Measurements from ENCODE around the gene RACGAP1.
"Not testable (repeated sequence)": the region's sequence is repeated elsewhere in the genome, so short reads cannot be mapped to it uniquely, and the experiment has no call there.

Gene RACGAP1

DNA sequence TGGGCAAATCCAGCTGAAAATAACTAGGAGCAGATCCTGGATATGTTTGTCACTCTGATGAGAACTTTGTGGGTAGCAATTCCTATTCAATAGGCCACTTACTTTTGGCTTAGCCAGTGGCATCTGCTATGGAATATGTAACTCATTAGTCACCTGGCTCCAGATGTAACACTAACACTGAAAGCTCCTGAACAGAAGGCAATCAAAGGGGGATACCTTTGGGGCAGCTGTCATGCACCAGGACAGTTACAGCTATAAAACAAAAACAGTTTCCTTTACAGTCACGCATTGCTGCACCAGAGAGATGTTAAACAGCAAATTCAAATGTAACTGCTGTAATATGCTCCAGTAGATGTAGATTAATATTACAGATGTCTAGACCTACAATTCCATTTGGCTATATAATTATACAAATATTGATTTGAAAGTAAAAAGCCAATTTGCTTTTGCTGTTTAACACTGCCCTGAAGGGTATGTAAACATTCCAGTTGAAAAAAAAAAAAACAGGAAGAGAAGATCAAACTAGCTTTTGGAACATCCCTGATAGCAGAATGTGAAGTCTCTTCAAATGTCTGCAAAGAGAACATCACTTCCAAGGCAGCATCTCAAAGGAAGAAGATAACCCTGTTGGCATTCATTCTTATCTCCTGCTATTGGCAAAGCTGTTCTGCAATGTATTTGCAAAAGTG is 18.4 kb downstream of the RACGAP1 start:
- intact Hi-C loops (cut with micrococcal nuclease), result no loop called here
- no peaks in the 10 kb centered on the region for H3K27me3 Mint-ChIP-seq
- peaks cover 45% of the 10 kb centered on the region for H3K36me3 Mint-ChIP-seq (ENCODE audit: low read depth)
- H3K4me3 Mint-ChIP-seq, result no peak overlapping the region
- peaks cover 10% of the 10 kb centered on the region for H3K4me1 Mint-ChIP-seq (ENCODE audit: low read depth)
- no peak overlapping the region for H3K27ac Mint-ChIP-seq
- no peaks in the 10 kb centered on the region for H3K9me3 Mint-ChIP-seq

- intact Hi-C loops (cut with micrococcal nuclease), result no loop called here
- Mint-ChIP-seq H3K27me3 (no peaks in the 10 kb centered on the region), H3K4me3 (no peak overlapping the region)
Observed at GRCh38 chr12:50006280-50006679, 19.0 kb downstream of the RACGAP1 start.

DNA sequence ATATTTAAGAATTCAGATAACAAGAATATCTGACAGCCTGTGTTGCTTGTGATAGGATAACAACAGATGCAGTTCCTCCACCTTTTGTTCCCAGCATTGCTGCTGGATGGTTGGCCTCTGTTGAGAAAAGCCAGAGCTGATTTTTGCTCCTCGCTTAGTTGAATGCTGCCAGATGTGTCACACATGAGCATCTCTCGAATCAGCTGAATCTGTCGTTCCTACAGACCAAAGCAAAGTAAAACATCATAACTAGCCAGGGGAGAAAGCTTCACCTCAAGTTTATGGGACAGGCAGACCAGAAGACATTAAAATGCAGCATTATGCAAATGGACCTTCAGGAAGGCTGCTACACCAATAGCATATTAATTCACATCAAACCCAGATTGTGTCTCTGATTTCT is 20.1 kb downstream of the RACGAP1 start:
- Mint-ChIP-seq H3K27ac (no peak overlapping the region), H3K36me3 (ENCODE audit: low read depth) (peaks cover 53% of the 10 kb centered on the region), H3K4me1 (ENCODE audit: low read depth) (peaks cover 10% of the 10 kb centered on the region), H3K9me3 (no peaks in the 10 kb centered on the region), H3K27me3 (no peaks in the 10 kb centered on the region), H3K4me3 (no peak overlapping the region)
- intact Hi-C loops (cut with micrococcal nuclease), result no loop called here

More at GRCh38 chr12:50006280-50006679, 19.0 kb downstream of the RACGAP1 start:
- Mint-ChIP-seq H3K27ac (no peak overlapping the region), H3K9me3 (no peaks in the 10 kb centered on the region), H3K4me1 (ENCODE audit: low read depth) (peaks cover 10% of the 10 kb centered on the region), H3K36me3 (ENCODE audit: low read depth) (peaks cover 51% of the 10 kb centered on the region)

DNA sequence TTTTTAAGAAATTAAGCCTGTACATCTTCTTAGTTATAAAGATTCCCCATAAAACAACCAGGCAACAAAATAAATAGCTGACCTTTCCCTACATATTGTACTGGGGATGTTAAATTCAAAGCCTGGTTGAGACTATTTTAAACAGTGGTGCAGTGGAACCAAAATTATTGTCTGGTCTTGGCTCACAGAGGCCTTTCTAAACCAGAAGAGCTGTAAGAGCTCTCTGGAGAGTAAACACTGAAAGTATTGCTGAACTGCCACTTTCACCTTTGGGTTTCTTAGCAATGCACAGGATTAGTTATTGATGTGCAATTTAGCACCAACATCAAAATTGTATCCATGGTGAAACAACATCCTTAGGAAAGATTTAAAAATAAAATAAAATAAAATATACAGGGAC is 20.6 kb downstream of the RACGAP1 start:
- H3K27ac Mint-ChIP-seq, result no peak overlapping the region
- H3K4me3 Mint-ChIP-seq, result no peak overlapping the region
- peaks cover 56% of the 10 kb centered on the region for H3K36me3 Mint-ChIP-seq (ENCODE audit: low read depth)
- no peaks in the 10 kb centered on the region for H3K27me3 Mint-ChIP-seq
- intact Hi-C loops (cut with micrococcal nuclease), result no loop called here
- peaks cover 8% of the 10 kb centered on the region for H3K4me1 Mint-ChIP-seq (ENCODE audit: low read depth)
- H3K9me3 Mint-ChIP-seq, result no peaks in the 10 kb centered on the region

DNA sequence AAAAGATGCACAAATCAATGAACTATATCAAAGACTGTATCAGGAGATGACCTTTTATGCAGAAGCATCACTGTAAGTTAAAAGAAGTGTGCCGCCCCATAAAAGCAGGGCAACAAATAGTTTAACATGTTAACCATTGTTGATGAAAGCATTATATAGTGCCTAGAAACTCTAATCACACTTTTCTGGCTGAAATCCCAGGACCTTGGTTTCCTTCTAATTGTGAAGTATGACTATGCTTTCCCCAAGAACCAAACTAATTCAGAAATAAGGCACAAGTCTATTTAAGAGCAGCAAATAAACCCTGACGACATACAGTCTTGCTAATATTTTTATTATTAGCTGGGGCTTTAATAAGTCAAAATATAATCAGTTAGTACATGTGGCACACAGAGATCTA is 21.7 kb downstream of the RACGAP1 start:
- Mint-ChIP-seq H3K27me3 (no peaks in the 10 kb centered on the region), H3K27ac (no peak overlapping the region), H3K9me3 (no peaks in the 10 kb centered on the region), H3K4me1 (ENCODE audit: low read depth) (peaks cover 5% of the 10 kb centered on the region), H3K4me3 (no peak overlapping the region), H3K36me3 (ENCODE audit: low read depth) (peaks cover 61% of the 10 kb centered on the region)
- intact Hi-C loops (cut with micrococcal nuclease), result no loop called here

DNA sequence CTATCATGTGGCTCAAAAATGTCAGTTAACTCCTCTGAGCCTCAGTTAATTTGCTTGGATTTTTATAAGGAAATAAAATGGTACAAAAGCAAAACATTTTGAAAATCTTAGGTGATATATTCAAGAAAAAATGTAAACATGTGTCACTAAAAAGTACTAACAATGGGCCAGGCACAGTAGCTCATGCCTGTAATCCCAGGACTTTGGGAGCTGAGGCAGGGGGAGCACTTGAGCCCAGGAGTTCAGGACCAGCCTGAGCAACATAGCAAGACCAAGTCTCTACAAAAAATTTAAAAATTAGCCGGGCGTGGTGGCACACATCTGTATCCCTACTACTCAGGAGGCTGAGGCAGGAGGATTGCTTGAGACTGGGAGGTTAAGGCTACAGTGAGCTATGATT is 26.8 kb downstream of the RACGAP1 start:
- H3K27me3 Mint-ChIP-seq, result no peaks in the 10 kb centered on the region
- H3K4me3 Mint-ChIP-seq, result no peak overlapping the region
- H3K4me1 Mint-ChIP-seq (ENCODE audit: low read depth), result no peaks in the 10 kb centered on the region
- H3K36me3 Mint-ChIP-seq (ENCODE audit: low read depth), result peaks cover 85% of the 10 kb centered on the region
- intact Hi-C loops (cut with micrococcal nuclease), result no loop called here
- no peaks in the 10 kb centered on the region for H3K9me3 Mint-ChIP-seq
- no peak overlapping the region for H3K27ac Mint-ChIP-seq

GRCh38 chr12:49990273-49990672 is 35.0 kb downstream of the RACGAP1 start:
- Mint-ChIP-seq H3K4me3 (no peak overlapping the region), H3K9me3 (no peaks in the 10 kb centered on the region), H3K27ac (peak overlapping the region; percentile 52), H3K4me1 (ENCODE audit: low read depth) (peaks cover 54% of the 10 kb centered on the region), H3K27me3 (no peaks in the 10 kb centered on the region), H3K36me3 (ENCODE audit: low read depth) (peaks cover 46% of the 10 kb centered on the region)
- intact Hi-C loops (cut with micrococcal nuclease), result no loop called here

GRCh38 chr12:49989400-49989799 is 35.9 kb downstream of the RACGAP1 start:
- peaks cover 63% of the 10 kb centered on the region for H3K4me1 Mint-ChIP-seq (ENCODE audit: low read depth)
- H3K4me3 Mint-ChIP-seq; H3K27me3 Mint-ChIP-seq; H3K27ac Mint-ChIP-seq; H3K9me3 Mint-ChIP-seq; intact Hi-C loops (cut with micrococcal nuclease): not testable (repeated sequence)
- peaks cover 37% of the 10 kb centered on the region for H3K36me3 Mint-ChIP-seq (ENCODE audit: low read depth)

GRCh38 chr12:49987625-49988303 is 37.5 kb downstream of the RACGAP1 start:
- Mint-ChIP-seq H3K9me3 (no peaks in the 10 kb centered on the region), H3K4me1 (ENCODE audit: low read depth) (peaks cover 73% of the 10 kb centered on the region), H3K27me3 (no peaks in the 10 kb centered on the region), H3K4me3 (no peak overlapping the region), H3K36me3 (ENCODE audit: low read depth) (peaks cover 21% of the 10 kb centered on the region), H3K27ac (peak overlapping the region; percentile 51)
- intact Hi-C loops (cut with micrococcal nuclease), result no loop called here

GRCh38 chr12:49986476-49986875 is 38.8 kb downstream of the RACGAP1 start:
- H3K27me3 Mint-ChIP-seq; H3K36me3 Mint-ChIP-seq (ENCODE audit: low read depth); H3K9me3 Mint-ChIP-seq; intact Hi-C loops (cut with micrococcal nuclease); H3K4me3 Mint-ChIP-seq: not testable (repeated sequence)
- Mint-ChIP-seq H3K27ac (peak overlapping the region; percentile 51), H3K4me1 (ENCODE audit: low read depth) (peaks cover 83% of the 10 kb centered on the region)

DNA sequence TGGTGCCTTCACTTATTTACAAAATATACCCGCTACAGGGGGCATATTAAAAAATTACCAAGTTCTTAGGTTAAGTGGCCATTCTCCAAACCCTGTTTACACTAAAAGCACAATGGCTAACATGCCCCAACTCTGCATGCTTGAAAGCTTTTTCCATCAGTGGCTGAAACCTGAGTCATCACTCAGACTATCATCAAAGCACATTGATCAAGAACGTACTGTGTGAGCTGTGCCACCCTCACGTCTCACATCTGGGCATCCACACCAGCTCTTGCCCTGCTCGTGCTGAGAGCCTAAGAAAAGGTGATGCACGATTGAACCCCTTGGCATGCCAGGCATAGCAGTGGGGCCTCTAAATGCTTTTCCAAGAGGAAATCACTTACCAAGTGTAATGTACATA is 39.3 kb downstream of the RACGAP1 start:
- intact Hi-C loops (cut with micrococcal nuclease), result no loop called here
- Mint-ChIP-seq H3K27me3 (no peaks in the 10 kb centered on the region), H3K4me3 (no peak overlapping the region), H3K4me1 (ENCODE audit: low read depth) (peaks cover 88% of the 10 kb centered on the region), H3K36me3 (ENCODE audit: low read depth) (peaks cover 7% of the 10 kb centered on the region), H3K27ac (peak overlapping the region; percentile 51), H3K9me3 (no peaks in the 10 kb centered on the region)

DNA sequence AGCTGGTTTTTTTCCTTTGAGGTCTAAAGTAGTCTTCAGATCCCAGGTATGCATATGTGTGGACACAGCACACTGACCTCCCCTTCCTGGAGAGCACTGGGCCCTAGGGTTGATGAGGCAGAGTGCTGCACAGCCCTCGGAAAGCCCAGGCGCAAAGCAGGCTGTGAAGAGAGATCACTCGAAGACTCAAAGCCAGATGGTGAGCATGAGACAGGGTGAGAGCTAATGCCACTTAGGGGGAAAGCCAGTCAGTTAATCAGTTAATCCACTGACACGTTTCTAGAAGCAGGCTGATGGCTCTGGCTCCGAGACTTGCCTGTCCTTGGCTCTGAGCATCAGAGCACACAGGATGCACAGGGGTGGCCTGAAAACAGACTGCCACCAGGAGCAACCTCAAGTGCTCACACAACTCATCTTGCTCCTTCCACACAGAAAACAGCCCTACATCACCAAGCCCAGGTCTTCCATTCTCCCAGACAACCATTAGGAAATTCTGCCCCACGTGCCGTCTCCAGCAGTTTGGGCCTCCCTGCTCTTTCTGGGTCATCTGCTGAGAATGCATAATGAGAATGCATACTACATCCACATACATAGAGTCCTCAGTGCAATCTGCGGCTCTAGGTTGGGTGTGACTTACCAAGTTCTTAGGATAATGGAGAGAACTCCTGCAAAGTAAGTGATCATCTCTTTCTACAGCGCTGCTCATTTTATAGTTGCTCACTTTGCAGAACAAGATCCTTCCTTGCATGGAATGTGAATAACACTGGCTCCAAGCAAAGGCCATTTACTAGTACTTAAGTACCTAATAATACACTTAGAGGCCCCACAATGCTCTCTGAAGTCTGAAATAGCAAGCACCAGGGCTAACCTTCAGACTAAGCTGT is 40.6 kb downstream of the RACGAP1 start:
- no peaks in the 10 kb centered on the region for H3K27me3 Mint-ChIP-seq

DNA sequence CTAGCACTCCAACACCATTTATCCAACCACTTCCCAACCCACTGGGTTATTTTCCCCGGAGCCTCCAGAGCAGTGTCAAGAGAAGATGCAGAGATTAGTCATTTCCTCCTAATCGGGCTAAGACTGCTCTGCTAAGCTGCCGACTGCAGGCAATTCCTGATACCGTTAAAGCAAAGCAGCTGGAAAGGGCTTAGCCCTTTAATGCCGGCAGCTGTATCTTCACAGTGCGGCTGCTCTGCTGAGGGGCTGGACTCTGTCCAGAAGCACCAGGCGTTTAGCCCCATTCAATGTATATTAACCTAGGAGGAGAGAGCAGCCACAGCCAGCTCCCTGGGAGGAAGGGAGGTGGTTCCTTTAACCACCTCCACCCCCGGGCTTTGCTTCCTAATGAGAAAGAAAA is 41.4 kb downstream of the RACGAP1 start:
- intact Hi-C loops (cut with micrococcal nuclease), result no loop called here
- peak overlapping the region; percentile 45 for H3K4me3 Mint-ChIP-seq
- H3K36me3 Mint-ChIP-seq (ENCODE audit: low read depth), result peaks cover 7% of the 10 kb centered on the region

More for the DNA sequence above, 40.6 kb downstream of the RACGAP1 start:
- Mint-ChIP-seq H3K4me3 (no peak overlapping the region), H3K36me3 (ENCODE audit: low read depth) (peaks cover 7% of the 10 kb centered on the region), H3K9me3 (no peaks in the 10 kb centered on the region), H3K27ac (peak overlapping the region; percentile 93), H3K4me1 (ENCODE audit: low read depth) (peaks cover 91% of the 10 kb centered on the region)
- intact Hi-C loops (cut with micrococcal nuclease), result no loop called here

More for the DNA sequence above, 41.4 kb downstream of the RACGAP1 start:
- Mint-ChIP-seq H3K9me3 (no peaks in the 10 kb centered on the region), H3K4me1 (ENCODE audit: low read depth) (peaks cover 93% of the 10 kb centered on the region), H3K27me3 (no peaks in the 10 kb centered on the region), H3K27ac (peak overlapping the region; percentile 93)
